Hippocampal formation (tissue), 2 donors: ENCODE results near the gene DNMT1.

ENCODE experiments used
- DNase-seq, 2 donors: peaks; one replicate each; lab custom pipeline; 2025; lab: John Stamatoyannopoulos, UW

Gene DNMT1

DNA sequence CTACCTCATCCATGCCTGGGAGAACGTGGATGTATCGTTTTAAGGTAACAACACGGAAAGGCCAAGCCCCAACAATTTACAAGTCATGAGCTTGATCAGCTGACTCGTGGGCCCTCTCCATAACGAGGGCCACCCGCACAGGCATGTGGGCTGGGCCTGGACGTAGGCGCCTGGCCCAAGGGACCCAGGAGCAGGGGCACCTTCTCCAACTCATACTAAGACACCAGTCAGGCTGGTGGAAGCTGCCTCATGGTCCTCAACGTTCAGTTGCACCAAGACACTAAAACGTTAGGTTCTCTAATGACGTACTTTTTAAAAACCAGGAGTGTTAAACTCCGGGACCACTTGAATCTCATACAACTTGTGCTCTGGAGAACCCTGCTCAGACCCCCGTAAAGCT, 53.3 kb downstream of the DNMT1 start:
- no peak for DNase-seq

DNA sequence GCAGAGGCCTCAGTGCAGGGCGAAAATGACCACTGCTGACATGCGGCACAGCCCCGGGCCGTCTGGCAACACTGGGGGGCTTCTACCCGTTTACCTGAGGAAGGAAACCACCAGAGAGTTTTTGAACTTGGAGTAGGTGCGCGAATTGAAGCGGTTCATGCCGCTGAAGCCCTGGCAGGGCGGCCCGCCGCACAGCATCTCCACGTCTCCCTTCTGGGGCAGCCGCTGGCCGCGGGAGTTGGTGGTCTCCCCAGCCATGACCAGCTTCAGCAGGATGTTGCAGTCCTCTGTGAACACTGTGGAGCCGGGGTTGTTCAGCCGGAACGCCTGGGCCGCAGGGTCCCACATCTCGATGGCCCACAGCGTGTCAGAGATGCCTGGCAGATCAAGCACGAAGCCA, 54.8 kb downstream of the DNMT1 start:
- no peak for DNase-seq

DNA sequence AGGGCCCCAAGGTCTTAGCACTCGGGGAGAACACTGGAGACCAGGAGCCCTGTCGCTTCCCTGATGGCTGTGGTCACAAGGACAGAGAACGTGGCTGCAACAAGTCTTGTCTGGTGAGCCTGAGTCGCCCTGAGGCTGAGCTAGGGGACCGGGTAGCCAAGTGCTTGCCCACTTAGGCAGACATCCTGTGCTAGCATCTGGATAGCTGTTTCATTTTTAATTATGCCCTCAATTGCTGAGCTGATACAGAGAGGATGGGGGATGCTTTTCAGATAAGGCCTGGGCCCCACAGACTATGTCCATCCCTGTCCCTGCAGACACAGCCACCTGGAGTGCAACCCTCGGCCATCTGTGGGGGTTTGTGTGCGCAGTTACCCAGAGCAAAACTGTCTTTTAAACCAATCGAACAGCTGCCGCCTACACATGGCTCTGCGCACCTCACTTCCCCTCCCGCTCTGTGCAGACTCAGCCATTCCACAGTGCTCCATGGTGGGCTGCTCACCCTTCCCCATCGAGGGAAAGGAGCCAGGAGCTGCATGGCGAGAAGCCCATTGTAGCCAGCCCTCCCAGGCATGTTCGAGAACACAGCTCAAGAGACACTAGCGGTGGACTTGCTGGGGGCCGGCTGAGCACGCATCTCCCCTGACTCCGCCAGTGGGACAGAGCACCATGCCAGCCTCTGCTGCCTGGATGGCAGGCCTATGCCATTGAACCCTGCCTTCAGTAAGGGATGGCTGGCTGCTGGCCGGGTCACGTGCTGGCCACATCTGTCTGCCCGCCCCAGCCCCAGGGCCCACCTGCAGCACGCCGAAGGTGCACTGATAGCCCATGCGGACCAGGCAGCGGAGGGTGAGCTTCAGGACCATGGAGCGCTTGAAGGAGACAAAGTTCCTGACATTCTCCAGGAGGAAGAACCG, 55.6 kb downstream of the DNMT1 start:
- DNase-seq, result no peak

DNA sequence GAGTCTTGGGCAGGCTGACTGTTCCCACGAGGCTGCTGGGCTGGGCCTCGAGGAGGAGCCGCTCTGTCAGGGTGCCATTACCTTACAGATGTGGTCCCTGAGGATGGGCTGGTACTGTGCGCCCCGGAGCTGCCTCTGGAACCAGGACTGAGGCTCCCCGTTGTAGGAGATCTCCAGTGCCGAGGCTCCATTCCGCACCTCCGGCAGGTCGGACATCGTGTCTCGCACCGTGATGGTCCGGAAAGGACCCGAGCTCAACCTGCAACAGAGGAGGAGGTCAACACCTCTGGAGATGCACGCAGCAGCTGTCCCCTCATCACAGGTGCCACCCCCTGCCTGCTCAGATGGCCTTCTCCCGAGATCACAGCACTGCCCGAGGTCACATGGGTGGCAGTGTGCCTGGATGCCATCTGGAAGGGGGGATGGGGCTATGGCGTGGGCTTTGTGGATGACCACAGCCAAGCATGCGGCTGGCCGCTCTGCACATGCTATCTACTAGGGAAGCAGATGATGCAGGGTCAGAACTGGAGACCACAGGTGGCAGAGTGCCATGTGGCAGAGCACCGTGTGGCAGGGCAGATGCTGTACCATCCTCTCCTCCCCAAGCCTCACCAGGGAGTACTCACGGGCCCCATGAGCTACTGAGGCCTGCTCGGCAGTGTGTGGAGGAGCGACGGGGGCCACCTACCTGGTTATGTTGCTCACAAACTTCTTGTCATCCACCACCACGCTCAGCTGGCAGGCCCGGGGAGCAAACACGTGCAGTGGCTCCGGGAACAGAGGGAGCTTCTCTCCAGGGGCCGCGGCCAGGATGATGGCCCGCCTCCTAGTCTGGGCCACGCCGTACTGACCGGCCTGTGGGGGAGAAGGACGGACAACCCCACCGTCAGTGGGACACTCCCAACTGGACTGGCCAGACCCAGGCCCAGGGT, 56.7 kb downstream of the DNMT1 start:
- DNase-seq, result peak in 1 of 2 donors; percentile 54

DNA sequence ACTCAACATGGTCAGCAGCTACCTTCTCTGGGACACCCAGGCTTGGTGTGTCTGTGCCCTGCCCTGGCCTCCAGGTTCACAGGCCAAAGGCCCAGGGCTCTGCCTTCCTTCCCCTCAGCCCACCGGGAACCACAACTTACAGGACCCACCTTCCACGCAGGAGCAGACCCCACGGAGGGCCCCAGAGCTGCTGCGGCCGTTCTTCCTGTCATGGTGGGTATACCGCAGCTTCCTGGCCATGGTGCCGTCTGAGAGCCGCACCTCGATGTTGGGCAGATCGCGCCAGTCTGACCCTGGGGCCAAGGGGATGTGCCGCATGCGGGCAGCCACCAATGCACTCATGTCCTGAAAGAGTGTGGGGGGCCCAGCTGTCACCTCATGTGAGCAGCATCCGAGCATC, 57.8 kb downstream of the DNMT1 start:
- DNase-seq, result no peak

DNA sequence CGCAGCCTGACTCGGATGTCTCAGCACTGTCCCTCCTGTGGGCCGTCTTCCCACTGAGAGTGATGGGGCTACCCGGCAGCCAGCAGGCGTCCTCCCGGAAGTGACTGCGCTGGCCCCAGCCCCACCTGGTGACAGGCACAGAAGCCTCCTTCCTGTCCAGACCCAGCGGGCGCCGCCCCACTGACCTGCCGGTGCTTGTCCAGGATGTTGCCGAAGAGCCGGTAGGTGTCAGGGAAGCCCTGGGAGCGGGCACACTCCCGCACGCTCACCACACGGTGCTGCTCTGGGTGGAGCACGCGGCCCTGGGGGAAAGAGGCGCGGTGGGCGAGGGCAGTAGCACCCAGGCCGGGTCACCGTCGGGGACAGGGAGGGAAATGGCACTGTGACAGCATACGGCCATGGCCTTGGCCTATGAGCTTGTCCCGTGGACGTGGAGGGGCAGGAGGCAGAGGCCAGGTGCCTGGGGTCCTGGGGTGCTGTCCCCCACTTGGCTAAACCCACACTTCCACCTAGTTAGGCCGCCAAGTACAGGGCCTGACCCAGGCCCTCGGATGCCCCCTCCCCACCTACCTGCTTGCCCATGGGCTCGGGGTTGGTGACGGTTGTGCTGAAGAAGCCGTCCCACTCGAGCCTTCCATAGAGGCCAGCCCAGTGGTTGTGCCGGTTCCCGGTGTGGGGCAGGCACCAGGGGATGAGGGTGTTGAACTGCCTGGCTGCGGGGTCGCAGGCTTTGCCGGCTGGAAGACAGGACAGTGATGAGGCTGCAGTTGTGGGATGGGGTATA, 59.0 kb downstream of the DNMT1 start:
- DNase-seq, result no peak

DNA sequence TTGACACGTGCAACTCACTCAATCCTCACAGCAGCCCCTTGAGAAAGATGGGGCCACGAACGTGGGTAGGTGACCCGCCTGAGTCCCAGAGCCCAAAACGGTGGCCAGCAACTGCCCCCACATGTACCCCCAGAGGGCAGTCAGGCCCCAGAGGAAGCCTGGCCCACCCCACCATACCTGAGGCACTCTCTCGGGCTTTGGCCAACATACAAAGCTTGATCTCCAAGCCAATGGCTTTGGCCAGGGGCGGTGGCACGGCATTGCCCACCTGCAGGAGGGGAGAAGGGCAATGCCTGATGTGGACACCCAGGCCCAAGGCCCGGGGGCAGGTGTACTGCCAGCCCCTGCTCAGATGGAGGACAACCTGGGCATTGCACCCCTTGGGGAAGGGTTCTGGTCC, 60.7 kb downstream of the DNMT1 start:
- DNase-seq, result no peak

DNA sequence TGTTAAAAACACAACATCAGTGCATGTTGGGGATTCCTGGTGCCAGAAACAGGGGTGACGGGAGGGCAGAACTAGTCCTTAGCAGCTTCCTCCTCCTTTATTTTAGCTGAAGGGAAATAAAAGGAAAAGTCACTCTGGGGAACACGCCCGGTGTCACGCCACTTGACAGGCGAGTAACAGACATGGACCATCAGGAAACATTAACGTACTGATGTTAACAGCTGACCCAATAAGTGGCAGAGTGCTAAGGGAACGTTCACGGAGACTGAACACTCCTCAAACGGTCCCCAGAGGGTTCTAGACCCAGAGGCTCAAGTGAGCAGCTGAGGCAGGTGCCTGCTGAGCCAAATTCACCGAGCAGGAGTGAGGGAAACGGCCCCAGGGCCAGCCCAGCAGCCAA, 61.2 kb downstream of the DNMT1 start:
- DNase-seq, result no peak

DNA sequence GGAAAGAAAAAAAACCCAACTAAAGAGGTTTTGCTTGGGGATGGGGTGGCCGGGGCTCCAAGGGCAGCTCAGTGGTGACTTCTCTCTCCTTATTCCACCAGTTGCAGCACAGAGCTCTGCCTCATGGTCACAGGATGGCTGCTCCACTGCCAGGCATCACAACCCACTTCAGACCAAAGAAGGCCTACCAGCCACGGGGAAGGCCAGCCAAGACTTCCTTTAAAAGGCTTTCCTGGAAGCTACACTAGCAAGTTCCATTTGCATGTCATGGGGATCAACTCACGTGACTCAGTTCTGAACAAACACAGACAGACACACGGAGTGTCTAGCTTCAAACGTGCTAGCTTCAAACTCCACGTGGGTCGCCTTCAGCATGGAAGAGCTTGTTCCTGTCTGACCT, 61.8 kb downstream of the DNMT1 start:
- no peak for DNase-seq

DNA sequence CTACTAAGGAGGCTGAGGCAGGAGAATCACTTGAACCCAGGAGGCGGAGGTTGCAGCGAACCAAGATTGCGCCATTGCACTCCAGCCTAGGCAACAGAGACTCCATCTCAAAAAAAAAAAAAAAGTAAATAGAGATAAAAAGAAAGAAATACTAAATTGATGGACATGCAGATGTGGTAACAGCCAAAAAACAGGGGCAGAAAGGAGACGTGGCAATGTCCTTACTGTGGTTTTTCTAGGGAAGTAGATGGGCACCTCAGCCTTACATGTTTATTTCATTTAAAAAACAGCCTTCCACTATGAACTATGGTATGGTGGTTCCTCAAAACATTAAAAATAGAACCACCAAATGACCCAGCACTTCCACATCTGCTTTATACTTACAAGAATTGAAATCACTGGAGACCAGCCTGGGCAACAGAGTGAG, 68.5 kb downstream of the DNMT1 start:
- no peak for DNase-seq

DNA sequence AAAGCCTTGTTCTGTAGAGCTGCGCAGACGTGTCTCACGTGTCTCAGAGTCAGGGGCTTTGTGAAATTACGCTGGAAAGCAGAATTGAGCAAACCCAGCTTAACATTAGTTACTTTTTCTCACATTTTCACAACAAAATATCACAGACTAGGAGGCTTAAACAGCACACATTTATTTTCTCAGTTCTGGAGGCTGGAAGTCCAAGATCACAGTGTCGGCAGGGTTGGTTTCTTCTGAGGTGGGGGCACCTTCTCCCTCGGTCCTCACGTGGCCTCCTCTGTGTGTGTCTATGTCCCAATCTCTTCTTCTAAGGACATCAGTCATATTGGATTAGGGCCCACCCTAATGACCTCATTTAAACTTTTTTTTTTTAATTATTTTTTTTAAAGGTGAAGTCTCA, 70.3 kb downstream of the DNMT1 start:
- DNase-seq, result no peak

DNA sequence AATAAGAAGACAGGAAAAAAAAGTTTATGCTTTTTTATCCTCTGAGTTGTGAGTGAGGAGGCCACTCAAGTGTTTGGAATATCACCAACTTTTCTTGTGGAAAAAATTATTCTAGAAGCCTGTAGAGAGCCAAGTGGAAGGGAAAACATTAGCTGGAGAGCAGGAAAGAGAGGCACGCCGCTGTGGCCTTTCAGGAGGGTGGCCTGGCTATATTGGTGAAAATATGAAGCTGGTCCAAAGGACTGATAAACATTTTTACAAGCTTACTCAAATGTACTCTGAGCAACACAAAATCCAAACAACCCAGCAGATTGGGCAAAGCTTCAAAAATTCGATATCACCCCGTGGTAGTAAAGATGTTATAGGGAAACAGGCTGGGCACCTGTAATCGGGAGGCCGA, 72.7 kb downstream of the DNMT1 start:
- no peak for DNase-seq

DNA sequence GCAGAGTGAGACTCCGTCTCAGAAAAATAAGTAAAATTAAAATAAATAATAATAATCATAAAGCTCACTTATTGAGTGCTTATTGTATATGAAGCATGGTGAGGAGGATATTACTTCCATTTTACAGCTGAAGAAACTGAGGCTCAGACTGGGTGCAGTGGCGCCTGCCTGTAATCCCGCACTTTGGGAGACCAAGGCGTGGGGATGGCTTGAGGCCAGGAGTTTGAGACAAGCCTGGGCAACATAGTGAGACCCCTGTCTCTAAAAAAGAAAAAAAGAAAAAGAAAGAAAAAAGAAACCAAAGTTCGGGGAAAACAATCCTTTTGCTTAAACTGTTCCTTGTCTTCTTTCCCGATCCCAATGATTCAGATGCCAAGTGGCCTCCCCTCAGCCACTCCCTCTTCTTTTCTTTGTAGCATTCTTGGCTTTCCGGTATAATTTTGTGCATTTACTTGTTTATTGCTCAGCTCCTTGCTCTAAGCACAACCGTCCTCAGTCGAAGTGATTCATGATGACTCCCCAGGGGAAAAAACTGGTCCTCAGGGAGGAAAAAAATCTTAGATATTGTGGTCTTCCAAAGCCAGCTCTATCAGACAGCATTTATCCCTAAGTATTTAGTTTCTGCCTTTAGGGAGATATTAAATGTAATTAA, 74.1 kb downstream of the DNMT1 start:
- no peak for DNase-seq

DNA sequence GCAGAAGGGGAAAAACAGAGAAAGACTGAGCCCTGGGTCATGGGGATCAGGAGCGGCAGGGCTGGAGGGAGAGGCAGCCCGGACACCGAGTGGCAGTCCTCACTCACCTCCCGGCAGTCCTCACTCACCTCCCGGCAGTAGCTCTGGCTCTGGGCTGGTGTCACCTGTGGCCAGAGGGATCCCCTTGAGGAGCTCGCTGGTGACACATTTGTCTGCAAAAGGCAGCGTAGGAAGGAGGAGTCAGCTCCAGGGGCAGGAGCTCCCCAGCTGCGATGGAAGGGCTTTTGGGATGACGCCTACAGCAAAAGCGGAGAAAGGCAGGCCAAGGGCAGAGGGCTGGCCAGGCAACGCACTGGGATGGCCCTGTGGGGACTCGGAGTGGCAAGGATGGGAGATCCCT, 75.8 kb downstream of the DNMT1 start:
- DNase-seq, result no peak

DNA sequence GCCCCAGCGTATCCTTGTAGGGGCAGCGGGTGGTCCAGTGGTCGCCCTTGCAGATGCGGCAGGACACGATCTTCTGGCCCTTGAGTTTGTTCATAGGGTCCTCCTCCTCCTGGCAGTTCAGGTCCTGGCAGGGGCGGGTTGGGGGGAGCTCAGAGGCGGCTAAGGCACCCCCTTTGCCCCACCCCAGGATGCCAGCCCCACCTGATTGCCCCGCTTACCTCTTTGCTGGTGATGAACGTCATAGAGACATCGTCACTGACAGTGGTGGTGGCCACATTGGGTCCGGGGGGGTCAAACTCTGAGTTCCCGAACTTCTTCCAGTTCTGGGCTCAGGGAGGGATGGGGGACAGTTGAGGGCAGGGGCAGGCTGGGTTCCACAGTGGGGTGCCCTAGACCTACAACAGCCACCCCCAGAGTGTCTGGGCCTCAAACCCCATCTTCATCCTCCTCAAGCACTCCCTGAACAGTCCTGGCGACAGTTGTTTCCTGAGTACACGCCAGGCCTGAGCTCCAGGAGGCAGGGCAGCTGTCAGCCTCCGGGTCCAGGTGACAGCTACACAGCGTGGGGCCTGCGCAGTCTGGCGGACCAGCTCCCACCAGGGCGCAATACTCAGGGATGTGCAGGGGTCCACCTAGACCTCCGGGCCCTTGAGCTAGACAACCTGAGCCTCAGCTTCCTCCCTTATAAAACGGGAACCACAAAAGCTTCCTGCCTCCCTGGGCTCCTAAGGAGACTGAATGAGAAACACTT, 77.7 kb downstream of the DNMT1 start:
- DNase-seq, result no peak

DNA sequence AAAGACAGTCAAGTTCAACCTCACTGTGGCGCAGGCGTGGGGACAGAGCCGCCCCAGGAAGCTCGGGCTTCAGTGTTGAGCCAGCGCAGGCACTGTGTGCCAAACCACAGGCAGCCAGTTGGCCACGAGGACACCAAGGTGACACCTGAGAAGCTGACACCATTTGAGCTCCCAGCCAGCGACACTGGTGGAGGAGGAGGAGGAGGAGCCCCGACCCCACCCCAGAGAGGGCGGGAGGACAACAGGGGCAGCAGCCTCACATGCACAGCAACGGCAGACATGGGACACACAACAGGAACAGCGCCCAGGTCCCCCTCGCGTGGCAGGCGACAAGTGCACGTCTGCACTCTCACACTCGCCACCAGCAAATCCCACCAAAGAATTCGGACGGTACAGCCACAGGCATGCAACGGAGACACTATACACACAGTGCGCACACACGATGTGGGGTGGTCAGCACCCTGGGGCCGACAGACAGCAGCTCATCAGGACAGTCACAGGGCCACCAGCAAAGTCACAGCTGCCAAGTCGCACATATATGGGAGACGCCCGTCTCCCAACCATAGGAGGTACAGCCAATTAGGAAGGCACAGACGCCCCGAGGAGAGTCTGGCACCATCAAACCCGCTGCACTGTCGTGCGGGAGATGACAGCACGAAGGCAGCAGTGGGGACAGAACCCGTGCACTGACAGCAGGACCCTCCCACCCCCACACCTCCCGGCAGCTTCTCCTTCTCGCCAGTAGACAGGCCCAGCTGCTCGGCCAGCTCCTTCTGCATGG, 78.5 kb downstream of the DNMT1 start:
- no peak for DNase-seq

DNA sequence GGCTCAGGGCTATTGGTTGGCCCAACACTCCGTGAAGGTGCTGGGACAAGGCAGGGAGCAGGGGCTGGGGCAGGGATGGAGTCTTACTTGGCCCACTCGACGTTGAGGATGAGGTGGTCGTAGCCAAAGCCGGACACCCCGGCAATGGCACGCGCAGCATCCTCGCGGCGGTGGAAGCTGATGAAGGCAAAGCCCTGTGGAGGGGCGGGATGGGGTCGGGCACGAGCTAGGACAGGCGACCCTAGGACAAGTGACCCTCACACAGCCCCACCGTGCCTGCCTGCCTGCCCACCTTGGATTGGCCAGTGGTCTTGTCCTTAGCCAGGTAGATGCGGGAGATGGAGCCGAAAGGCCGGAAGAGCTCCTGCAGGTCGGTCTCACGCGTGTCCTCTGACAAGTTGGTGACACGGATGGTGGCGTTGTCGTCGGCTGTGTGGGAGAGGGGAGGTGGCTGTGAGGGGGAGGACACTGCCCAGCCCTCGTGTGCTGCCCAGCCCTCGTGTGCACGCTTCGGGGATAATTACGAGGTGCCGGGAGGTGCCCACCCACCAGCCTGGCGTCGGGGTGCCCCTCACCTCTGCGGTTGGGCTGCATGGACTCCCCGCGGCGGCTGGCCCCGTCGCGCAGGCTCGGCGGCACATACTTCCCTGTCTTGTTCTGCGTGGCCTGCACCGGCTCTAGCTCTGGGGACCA, 79.2 kb downstream of the DNMT1 start:
- DNase-seq, result no peak

DNA sequence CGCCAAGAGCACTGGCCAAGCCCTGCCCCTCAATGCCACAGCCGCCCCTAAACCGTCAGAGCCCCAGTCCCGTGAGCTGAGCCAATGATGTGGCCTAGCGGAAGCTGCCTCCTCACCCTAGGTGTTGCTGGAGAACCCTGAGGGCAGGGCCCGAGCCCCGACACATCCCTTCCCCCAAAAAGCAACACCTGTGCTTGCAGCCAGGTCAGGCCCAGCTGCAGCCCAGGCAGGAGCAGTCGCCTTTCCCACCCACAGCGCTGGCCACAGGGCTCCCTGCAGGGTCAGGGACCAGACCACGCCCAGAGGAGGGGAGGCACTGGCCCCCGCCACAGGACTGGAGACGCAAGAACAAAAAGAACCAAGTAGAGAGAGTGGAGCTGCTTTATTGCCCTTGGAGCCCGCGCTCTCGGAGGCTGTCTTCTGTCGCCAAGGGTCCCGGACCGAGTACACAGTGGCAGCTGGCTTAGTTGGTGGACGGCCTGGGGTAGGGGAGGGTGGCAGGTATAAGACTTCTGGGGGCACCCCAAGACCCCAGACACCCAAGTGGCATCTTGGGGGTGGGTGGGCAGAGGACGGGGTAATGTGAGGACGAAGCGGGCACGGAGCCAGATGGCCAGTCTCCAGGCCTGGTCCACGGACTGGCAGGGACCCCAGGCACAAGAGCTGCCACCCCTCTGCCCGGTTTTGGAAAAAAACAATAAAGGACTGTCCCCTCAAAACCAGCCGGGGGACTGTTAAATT, 79.9 kb downstream of the DNMT1 start:
- no peak for DNase-seq
